OCI-LY7 (cell line): ENCODE data around the gene MTHFSD. TPM values are rescaled to one million over a fixed set of nuclear protein-coding genes. Genes with fewer than 3 reads are reported as not detected.

ENCODE experiments used
- BruUV-seq: library from RNA; stranded (reverse); fragments of 400-500 nt; replicated peaks from 2 replicates; lab custom pipeline; 2021; lab: Mats Ljungman, UMichigan
- CTCF ChIA-PET: fragments of 300-600 bp; sonication (Branson Sonifier 250); formaldehyde crosslinking; loops from one replicate; lab custom pipeline; 2022; ENCODE audit warnings: antibody characterized with exemption; ENCODE audit not compliant: unreplicated experiment; lab: Charles Lee
- POLR2A ChIA-PET: fragments of 300-600 bp; sonication (Branson Sonifier 250); formaldehyde crosslinking; loops from one replicate; lab custom pipeline; 2022; ENCODE audit warnings: antibody characterized with exemption; lab: Charles Lee
- DNase-seq: peaks from one replicate; pipeline ENCODE4 v3.0.0-alpha.2; 2015; ENCODE audit warnings: low spot score
- H2AFZ ChIP-seq: fragments of 200-600 bp; sonication (generic), shearing (Covaris generic); 2 replicates; pipeline ENCODE4 v1.6.1; 2014; ENCODE audit warnings: mild to moderate bottlenecking, antibody characterized with exemption, low read length, moderate library complexity
- H3K27ac ChIP-seq: fragments of 200-600 bp; sonication (generic); 2 replicates; pipeline ENCODE4 v1.5.1; 2014; ENCODE audit warnings: mixed run types, low read depth, mild to moderate bottlenecking, moderate library complexity, low read length, inconsistent platforms; ENCODE audit not compliant: poor library complexity, severe bottlenecking
- H3K36me3 ChIP-seq: fragments of 200-600 bp; sonication (generic); 2 replicates; pipeline ENCODE4 v1.6.1; 2014; ENCODE audit warnings: mild to moderate bottlenecking, antibody characterized with exemption, low read length, moderate library complexity, mixed read lengths; ENCODE audit not compliant: insufficient read depth
- H3K4me1 ChIP-seq: fragments of 200-600 bp; sonication (generic); 2 replicates; pipeline ENCODE4 v1.5.1; 2014; ENCODE audit warnings: mild to moderate bottlenecking, low read length; ENCODE audit not compliant: insufficient read depth, poor library complexity, severe bottlenecking
- H3K4me2 ChIP-seq: fragments of 200-600 bp; sonication (generic); 2 replicates; pipeline ENCODE4 v1.6.1; 2014; ENCODE audit warnings: mild to moderate bottlenecking, low read length
- H3K4me3 ChIP-seq: fragments of 200-600 bp; sonication (generic); 2 replicates; pipeline ENCODE4 v1.5.1; 2014; ENCODE audit warnings: mild to moderate bottlenecking, low read depth, low read length; ENCODE audit not compliant: poor library complexity, severe bottlenecking
- H3K79me2 ChIP-seq: fragments of 200-600 bp; sonication (generic); 2 replicates; pipeline ENCODE4 v1.6.1; 2016; ENCODE audit warnings: low read depth, mild to moderate bottlenecking, low read length, moderate library complexity, mixed read lengths; ENCODE audit not compliant: insufficient read depth
- H3K9me2 ChIP-seq: fragments of 200-600 bp; sonication (generic); 2 replicates; pipeline ENCODE4 v1.6.1; 2016; ENCODE audit warnings: mild to moderate bottlenecking, low read length, mixed read lengths; ENCODE audit not compliant: insufficient read depth
- H3K9me3 ChIP-seq: fragments of 200-600 bp; sonication (generic); 2 replicates; pipeline ENCODE4 v1.6.1; 2014; ENCODE audit warnings: mild to moderate bottlenecking, mixed run types, low read length, mixed read lengths
- H4K20me1 ChIP-seq: fragments of 200-600 bp; sonication (generic); 2 replicates; pipeline ENCODE4 v1.6.1; 2014; ENCODE audit warnings: mild to moderate bottlenecking, antibody characterized with exemption, low read length, moderate library complexity, mixed read lengths; ENCODE audit not compliant: insufficient read depth
- EZH2phosphoT487 ChIP-seq: fragments of 200-600 bp; sonication (generic); IDR thresholded peaks from 2 replicates; pipeline ENCODE4 v1.6.1; 2018; ENCODE audit warnings: low read depth, borderline replicate concordance, mild to moderate bottlenecking, mixed run types, antibody characterized with exemption, low read length, moderate library complexity, mixed read lengths
- intact Hi-C: fragments of 100-400 bp; cut with micrococcal nuclease; formaldehyde crosslinking; loops from one replicate; pipeline ENCODE4 v1.10.0; 2022; ENCODE audit not compliant: unreplicated experiment
- total RNA-seq, 2 experiments: library from RNA; depleted of rRNA in 1 of 2; stranded (reverse); fragments of >200 nt in 1 of 2; shearing (Covaris generic) in 1 of 2; gene quantifications; 2 replicates each; pipeline ENCODE4 v1.2.3, GENCODE V29; 2014 to 2022
- TF ChIP-seq, protein P1 (sequence below): fragments of 200-600 bp; sonication (generic); conservative IDR thresholded peaks from 2 replicates; pipeline ENCODE4 v1.5.1; 2014; ENCODE audit warnings: mild to moderate bottlenecking, antibody characterized with exemption, low read length, moderate library complexity, mixed read lengths

The MTHFSD gene
- total RNA-seq, 2 experiments from 2014 or later = 12.2 to 26.0 TPM

DNA sequence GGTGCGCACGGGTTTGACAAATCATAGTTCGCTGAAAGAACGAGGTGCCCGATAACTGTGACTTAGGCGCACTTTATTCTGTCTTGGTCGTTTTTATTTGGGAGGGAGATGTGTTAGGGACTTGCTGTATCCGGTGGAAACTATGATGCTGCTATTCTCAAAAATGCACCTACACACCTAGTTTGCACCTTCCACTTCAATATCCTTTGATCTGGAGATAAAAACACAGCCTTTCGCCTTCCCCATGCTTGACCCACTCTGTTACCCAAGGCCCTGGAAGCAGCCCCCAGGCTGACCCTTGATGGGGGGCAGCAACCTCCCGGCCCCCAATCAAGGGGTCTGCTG is 59.7 kb downstream of the MTHFSD start:
- CTCF ChIA-PET = no interaction called here
- TF ChIP-seq, protein P1, sequence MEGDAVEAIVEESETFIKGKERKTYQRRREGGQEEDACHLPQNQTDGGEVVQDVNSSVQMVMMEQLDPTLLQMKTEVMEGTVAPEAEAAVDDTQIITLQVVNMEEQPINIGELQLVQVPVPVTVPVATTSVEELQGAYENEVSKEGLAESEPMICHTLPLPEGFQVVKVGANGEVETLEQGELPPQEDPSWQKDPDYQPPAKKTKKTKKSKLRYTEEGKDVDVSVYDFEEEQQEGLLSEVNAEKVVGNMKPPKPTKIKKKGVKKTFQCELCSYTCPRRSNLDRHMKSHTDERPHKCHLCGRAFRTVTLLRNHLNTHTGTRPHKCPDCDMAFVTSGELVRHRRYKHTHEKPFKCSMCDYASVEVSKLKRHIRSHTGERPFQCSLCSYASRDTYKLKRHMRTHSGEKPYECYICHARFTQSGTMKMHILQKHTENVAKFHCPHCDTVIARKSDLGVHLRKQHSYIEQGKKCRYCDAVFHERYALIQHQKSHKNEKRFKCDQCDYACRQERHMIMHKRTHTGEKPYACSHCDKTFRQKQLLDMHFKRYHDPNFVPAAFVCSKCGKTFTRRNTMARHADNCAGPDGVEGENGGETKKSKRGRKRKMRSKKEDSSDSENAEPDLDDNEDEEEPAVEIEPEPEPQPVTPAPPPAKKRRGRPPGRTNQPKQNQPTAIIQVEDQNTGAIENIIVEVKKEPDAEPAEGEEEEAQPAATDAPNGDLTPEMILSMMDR = no peak
- TF ChIP-seq EZH2phosphoT487 = no peak
- BruUV-seq = no TSS peak
- Histone ChIP-seq H4K20me1 (no peaks in the 10 kb centered on the region), H3K79me2 (no peaks in the 10 kb centered on the region), H3K4me1 (no peaks in the 10 kb centered on the region), H3K36me3 (no peaks in the 10 kb centered on the region), H3K27ac (no peak overlapping the region), H2AFZ (no peak overlapping the region), H3K9me2 (no peaks in the 10 kb centered on the region), H3K9me3 (no peaks in the 10 kb centered on the region), H3K4me3 (no peak overlapping the region), H3K4me2 (no peak overlapping the region)
- POLR2A ChIA-PET = no interaction called here
- intact Hi-C loops = no loop called here
- DNase-seq = no peak

DNA sequence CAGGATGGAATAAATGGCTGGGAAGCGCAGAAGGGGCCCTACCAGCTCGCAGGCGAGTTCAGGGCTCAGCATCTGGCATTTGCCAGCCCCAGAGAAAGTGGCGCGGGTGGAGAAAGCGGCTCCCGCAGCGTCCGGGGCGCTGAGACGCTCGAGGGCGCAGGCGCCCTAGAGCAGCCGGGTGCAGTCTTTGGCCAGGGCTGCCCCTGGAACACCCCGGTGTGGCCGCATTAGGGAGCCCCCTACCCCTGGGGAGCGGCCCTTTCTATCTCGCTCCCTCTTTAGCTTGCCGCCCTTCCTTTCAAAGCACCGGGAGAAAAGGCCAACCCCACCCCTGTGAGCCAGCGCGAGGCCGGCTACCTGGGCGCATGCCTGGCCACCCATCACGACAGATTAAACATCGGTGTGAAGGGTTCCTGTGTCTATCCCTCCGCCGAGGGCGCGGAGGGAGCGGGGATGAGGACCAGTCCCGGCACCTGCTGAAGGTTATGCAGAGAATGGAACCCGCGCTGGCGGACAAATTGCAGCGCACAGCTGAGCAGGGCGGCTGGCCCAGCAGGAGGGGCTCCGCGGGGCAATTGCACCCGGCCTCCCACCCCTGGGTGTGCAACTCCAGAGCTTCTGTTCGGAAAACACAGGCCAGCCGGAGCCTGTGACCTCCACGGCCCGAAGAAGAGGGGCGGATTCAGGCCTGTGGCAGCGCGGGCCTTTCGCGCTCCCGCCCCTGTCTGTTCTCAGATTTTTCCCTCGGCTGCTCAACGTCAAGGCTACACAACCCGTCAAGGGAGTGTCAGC is 60.3 kb downstream of the MTHFSD start:
- Histone ChIP-seq H3K36me3 (no peaks in the 10 kb centered on the region), H3K4me1 (no peaks in the 10 kb centered on the region), H3K9me2 (no peaks in the 10 kb centered on the region), H3K27ac (no peak overlapping the region), H3K79me2 (no peaks in the 10 kb centered on the region), H4K20me1 (no peaks in the 10 kb centered on the region), H3K4me2 (no peak overlapping the region), H3K9me3 (no peaks in the 10 kb centered on the region), H2AFZ (no peak overlapping the region), H3K4me3 (no peak overlapping the region)
- ChIA-PET CTCF (no interaction called here), POLR2A (no interaction called here)
- no peak for TF ChIP-seq EZH2phosphoT487
- TF ChIP-seq, protein P1 = no peak
- intact Hi-C loops = no loop called here
- no TSS peak for BruUV-seq
- no peak for DNase-seq

DNA sequence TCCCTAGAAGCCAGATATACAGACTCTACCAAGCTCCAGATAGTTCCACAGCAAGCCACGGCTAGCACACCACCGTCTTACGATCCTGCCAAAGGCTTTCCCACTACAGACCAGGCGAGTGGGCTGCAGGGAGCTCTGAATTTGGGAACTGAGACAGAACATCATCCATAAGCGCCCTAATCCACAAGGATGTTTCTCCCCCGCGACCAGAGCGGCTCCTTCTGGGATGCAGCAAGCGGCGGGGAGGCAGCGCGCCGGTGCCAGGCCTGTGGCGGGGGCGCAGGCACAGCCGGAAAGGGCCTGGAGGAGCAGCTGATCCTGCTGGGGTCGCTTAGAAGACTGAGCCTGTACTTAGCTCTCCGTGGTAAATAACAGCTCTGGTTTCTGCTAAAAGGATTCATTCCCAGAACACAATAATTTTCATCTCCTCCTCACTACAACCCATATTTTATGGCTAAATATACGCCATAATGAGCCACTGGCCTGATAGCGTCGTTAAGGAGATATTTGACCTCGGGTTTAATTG is 60.9 kb downstream of the MTHFSD start:
- intact Hi-C loops = no loop called here
- no peaks in the 10 kb centered on the region for H3K9me3 ChIP-seq
- H3K4me2 ChIP-seq = no peak overlapping the region
- ChIA-PET POLR2A (no interaction called here), CTCF (no interaction called here)
- TF ChIP-seq, protein P1 = no peak
- TF ChIP-seq EZH2phosphoT487 = no peak
- no peaks in the 10 kb centered on the region for H4K20me1 ChIP-seq
- no peak overlapping the region for H2AFZ ChIP-seq
- BruUV-seq = no TSS peak
- no peaks in the 10 kb centered on the region for H3K36me3 ChIP-seq
- no peaks in the 10 kb centered on the region for H3K4me1 ChIP-seq
- H3K79me2 ChIP-seq = no peaks in the 10 kb centered on the region
- no peaks in the 10 kb centered on the region for H3K9me2 ChIP-seq
- no peak overlapping the region for H3K4me3 ChIP-seq
- no peak overlapping the region for H3K27ac ChIP-seq
- no peak for DNase-seq
